BJ (cell line): ENCODE results near the gene TMEM221. TPM values are rescaled to one million over a fixed set of nuclear protein-coding genes. Genes with fewer than 3 reads are reported as not detected.

Experiments used
- CTCF ChIA-PET: fragments of 350-600 bp; formaldehyde crosslinking; extraction: SDS; loops from one replicate; lab custom pipeline; 2021; ENCODE audit warnings: antibody characterized with exemption, inconsistent platforms; lab: Yijun Ruan, JAX
- POLR2A ChIA-PET: fragments of 300-600 bp; sonication (Branson Sonifier 250); formaldehyde crosslinking; extraction: SDS; loops from one replicate; lab custom pipeline; 2021; ENCODE audit warnings: antibody characterized with exemption; lab: Charles Lee
- DNase-seq: peaks from one replicate; pipeline ENCODE4 v3.0.0-alpha.2; 2011; ENCODE audit warnings: low read depth
- H3K27me3 ChIP-seq: 2 replicates; pipeline ENCODE4 v1.6.0; 2011; ENCODE audit warnings: low read length; ENCODE audit not compliant: control insufficient read depth, insufficient read depth
- H3K36me3 ChIP-seq: 2 replicates; pipeline ENCODE4 v1.5.1; 2011; ENCODE audit warnings: low read length; ENCODE audit not compliant: control insufficient read depth, insufficient read depth
- H3K4me3 ChIP-seq: 2 replicates; pipeline ENCODE4 v1.5.1; 2011; ENCODE audit warnings: low read depth, mild to moderate bottlenecking, control low read depth, low read length
- polyA plus RNA-seq: library from polyadenylated mRNA; depleted of rRNA; stranded (reverse); fragments of >200 nt; gene quantifications from 2 replicates; pipeline ENCODE4 v1.2.3, GENCODE V29; 2011
- TF ChIP-seq, protein P1 (sequence below): IDR thresholded peaks from 2 replicates; pipeline ENCODE4 v1.5.1; 2011; ENCODE audit warnings: low read depth, mild to moderate bottlenecking, control low read depth, inconsistent platforms, low read length, moderate library complexity; ENCODE audit not compliant: insufficient read depth

TMEM221 gene
- polyA plus RNA-seq, 1 experiment: 0.11 TPM

DNA sequence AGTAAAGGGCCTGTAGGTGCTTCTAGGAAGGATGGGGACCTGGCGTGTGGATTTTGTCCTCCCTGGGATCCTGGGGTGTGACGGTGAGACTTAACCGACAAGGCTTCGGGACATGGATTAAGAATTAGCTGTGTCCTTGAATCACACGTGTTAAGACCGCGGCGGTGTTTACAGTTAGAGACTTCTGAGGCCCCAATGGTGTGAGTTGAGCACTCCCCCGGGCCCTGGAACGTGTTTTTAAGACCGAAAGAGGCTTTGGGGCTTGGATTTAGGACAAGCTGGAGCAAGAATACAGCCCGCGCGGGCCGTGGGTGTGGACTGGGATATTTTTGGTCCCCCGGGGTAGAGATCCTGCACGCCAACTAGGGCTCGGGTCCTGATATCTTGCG, 20.6 kb upstream of the TMEM221 start:
- TF ChIP-seq, protein P1, sequence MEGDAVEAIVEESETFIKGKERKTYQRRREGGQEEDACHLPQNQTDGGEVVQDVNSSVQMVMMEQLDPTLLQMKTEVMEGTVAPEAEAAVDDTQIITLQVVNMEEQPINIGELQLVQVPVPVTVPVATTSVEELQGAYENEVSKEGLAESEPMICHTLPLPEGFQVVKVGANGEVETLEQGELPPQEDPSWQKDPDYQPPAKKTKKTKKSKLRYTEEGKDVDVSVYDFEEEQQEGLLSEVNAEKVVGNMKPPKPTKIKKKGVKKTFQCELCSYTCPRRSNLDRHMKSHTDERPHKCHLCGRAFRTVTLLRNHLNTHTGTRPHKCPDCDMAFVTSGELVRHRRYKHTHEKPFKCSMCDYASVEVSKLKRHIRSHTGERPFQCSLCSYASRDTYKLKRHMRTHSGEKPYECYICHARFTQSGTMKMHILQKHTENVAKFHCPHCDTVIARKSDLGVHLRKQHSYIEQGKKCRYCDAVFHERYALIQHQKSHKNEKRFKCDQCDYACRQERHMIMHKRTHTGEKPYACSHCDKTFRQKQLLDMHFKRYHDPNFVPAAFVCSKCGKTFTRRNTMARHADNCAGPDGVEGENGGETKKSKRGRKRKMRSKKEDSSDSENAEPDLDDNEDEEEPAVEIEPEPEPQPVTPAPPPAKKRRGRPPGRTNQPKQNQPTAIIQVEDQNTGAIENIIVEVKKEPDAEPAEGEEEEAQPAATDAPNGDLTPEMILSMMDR: no peak
- no peak for DNase-seq
- H3K36me3 ChIP-seq: no peaks in the 10 kb centered on the region
- H3K4me3 ChIP-seq: peak overlapping the region; percentile 54
- H3K27me3 ChIP-seq: no peaks in the 10 kb centered on the region
- CTCF ChIA-PET: interaction anchor here (0.8 to 1.0 kb wide), 3 partner anchors 10 to 104 kb away, joined by 3 read pairs; no protein-coding TSS in a partner anchor
- POLR2A ChIA-PET: no interaction called here

DNA sequence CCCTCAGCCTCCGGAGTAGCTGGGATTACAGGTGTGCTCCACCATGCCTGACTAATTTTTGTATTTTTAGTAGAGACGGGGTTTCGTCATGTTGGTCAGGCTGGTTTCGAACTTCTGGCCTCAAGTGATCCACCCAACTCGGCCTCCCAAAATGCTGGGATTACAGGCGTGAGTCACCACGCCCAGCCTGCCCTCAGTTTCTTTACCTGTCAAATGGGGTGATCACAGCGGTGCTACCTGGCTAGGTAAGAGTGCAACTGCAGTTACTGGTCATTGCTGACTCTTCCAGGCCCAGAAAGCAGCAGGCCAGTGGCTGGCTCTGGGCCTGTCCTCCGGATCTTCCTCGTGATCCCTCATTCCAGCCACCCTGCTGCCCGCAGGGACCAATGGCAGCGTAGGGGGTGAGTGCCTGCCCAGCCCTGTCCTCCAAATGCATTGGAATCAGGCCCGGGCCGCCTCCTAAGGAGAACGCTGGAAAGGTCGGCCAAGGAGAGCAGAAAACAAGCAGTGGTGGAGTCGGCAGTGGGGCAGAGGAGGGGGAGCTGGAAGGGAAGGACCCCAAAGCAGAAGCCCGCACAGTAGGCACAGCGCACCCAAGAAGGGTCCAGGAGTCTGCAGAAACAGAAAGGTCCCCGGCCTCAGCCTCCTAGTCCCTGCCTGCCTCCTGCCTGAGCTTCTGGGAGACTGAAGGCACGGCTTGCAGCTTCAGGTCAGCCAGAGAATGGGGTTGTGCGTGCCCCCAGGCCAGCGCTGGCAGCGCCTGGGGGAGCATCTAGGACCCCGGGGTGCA, 20.0 kb upstream of the TMEM221 start:
- peak overlapping the region; percentile 54 for H3K4me3 ChIP-seq
- no peak for DNase-seq
- no peaks in the 10 kb centered on the region for H3K36me3 ChIP-seq
- CTCF ChIA-PET: interaction anchor here (0.8 to 3.8 kb wide), 4 partner anchors 10 to 105 kb away, joined by 3 to 23 read pairs (median 3); no protein-coding TSS in a partner anchor
- TF ChIP-seq, protein P1: no peak
- no peaks in the 10 kb centered on the region for H3K27me3 ChIP-seq
- POLR2A ChIA-PET: no interaction called here

DNA sequence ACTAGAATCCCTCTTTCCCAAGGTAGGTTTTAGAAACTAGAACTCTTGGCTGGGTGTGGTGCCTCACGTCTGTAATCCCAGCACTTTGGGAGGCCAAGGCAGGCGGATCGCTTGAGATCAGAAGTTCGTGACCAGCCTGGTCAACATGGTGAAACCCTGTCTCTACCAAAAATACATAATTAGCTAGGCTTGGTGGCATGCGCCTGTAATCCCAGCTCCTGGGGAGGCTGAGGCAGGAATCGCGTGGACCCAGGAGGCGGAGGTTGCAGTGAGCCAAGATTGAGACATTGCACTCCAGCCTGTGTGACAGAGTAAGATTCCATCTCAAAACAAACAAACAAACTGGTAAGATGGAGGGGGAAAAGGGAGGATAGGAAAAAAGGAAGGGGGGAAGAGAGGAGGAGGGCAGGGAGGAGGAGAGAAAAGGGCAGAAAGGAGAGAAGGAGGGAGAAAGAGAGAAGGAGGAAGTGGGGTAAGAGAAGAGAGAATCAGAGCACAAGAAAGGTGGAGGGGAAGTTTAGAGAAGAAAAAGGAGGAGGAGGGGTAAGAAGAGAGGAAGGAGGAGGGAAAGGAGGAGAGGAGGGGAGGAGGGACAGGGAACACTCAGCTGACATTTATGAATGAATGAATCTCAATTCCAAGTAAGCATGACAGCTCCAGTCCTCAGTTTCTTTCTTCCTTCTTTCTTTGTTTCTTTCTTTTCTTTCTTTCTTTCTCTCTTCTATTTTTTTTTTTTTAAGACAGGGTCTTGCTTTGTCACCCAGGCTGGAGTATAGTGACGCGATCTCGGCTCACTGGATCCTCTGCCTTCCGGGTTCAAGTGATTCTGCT, 19.2 kb upstream of the TMEM221 start:
- CTCF ChIA-PET: interaction anchor here (1.2 to 3.8 kb wide), 3 partner anchors 14 to 106 kb away, joined by 3 to 23 read pairs (median 18); partner anchors contain the start of gene CCDC194
- DNase-seq: no peak
- Histone ChIP-seq H3K36me3 (no peaks in the 10 kb centered on the region), H3K4me3 (no peak overlapping the region), H3K27me3 (no peaks in the 10 kb centered on the region)
- POLR2A ChIA-PET: no interaction called here
- TF ChIP-seq, protein P1: no peak

DNA sequence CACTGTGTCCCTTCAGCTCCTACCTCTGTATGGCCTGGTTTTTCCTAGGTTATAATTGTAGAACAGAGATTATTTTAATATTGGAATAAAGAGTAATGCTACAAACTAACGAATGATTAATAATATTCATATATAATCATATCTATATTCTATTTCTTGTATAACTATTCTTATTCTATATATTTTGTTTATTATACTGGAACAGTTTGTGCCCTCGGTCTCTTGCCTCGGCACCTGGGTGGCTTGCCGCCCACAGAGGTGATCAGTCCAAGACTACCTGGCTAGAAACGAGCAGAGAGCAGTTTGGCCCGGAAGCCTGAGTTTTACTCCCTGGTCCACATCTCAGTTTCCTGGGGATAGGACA, 18.0 kb upstream of the TMEM221 start:
- DNase-seq: no peak
- TF ChIP-seq, protein P1: no peak
- CTCF ChIA-PET: interaction anchor here (0.6 to 3.8 kb wide), 16 partner anchors 9 to 463 kb away, joined by 3 to 23 read pairs (median 4); partner anchors contain the start of gene CCDC194
- H3K4me3 ChIP-seq: no peak overlapping the region
- H3K27me3 ChIP-seq: no peaks in the 10 kb centered on the region
- POLR2A ChIA-PET: interaction anchor here (0.6 kb wide), 1 partner anchor 132 kb away, joined by 5 read pairs; the partner anchor contains the start of gene ANO8
- no peaks in the 10 kb centered on the region for H3K36me3 ChIP-seq
